DOHH2 (cell line): ENCODE data around the gene RPS14.
"Not testable (repeated sequence)": the region's sequence is repeated elsewhere in the genome, so short reads cannot be mapped to it uniquely, and the experiment has no call there.

Source experiments
- H3F3A ChIP-seq: fragments of 200-600 bp; sonication (generic), shearing (Covaris generic); 2 replicates; pipeline ENCODE4 v1.6.0; 2016; ENCODE audit warnings: antibody characterized with exemption, mild to moderate bottlenecking; ENCODE audit not compliant: control insufficient read depth, insufficient read depth
- H3K27ac ChIP-seq: fragments of 200-600 bp; sonication (generic); 2 replicates; pipeline ENCODE4 v1.5.1; 2014; ENCODE audit warnings: low read depth, mild to moderate bottlenecking, low read length, moderate library complexity
- H3K27me3 ChIP-seq: fragments of 200-600 bp; sonication (generic); 2 replicates; pipeline ENCODE4 v1.6.1; 2014; ENCODE audit warnings: mild to moderate bottlenecking, low read length, mixed read lengths; ENCODE audit not compliant: control insufficient read depth
- H3K36me3 ChIP-seq: fragments of 200-600 bp; sonication (generic); 2 replicates; pipeline ENCODE4 v1.6.1; 2014; ENCODE audit warnings: mild to moderate bottlenecking, low read length, moderate library complexity, mixed read lengths; ENCODE audit not compliant: control insufficient read depth
- H3K4me1 ChIP-seq: fragments of 200-600 bp; sonication (generic); 2 replicates; pipeline ENCODE4 v1.6.1; 2014; ENCODE audit warnings: mild to moderate bottlenecking, low read length, mixed read lengths; ENCODE audit not compliant: control insufficient read depth
- H3K4me2 ChIP-seq: fragments of 200-600 bp; sonication (generic); 2 replicates; pipeline ENCODE4 v1.6.0; 2014; ENCODE audit warnings: mild to moderate bottlenecking, low read length, moderate library complexity
- H3K4me3 ChIP-seq: fragments of 200-600 bp; sonication (generic); 2 replicates; pipeline ENCODE4 v1.5.1; 2014; ENCODE audit warnings: mild to moderate bottlenecking, low read length, mixed read lengths
- H3K79me2 ChIP-seq: fragments of 200-600 bp; sonication (generic); 2 replicates; pipeline ENCODE4 v1.6.1; 2014; ENCODE audit warnings: mild to moderate bottlenecking, low read length, mixed read lengths; ENCODE audit not compliant: control insufficient read depth
- H3K9me2 ChIP-seq: fragments of 200-600 bp; sonication (generic); replicated peaks from 2 replicates; pipeline ENCODE4 v1.6.1; 2014; ENCODE audit warnings: mild to moderate bottlenecking, low read length, mixed read lengths; ENCODE audit not compliant: control insufficient read depth
- H3K9me3 ChIP-seq: fragments of 200-600 bp; sonication (generic); 2 replicates; pipeline ENCODE4 v1.6.1; 2014; ENCODE audit warnings: antibody characterized with exemption, low read length, mixed read lengths; ENCODE audit not compliant: control insufficient read depth, insufficient read depth
- H4K20me1 ChIP-seq: fragments of 200-600 bp; sonication (generic); 2 replicates; pipeline ENCODE4 v1.6.0; 2014; ENCODE audit warnings: low read depth, mild to moderate bottlenecking, antibody characterized with exemption, low read length, moderate library complexity; ENCODE audit not compliant: control insufficient read depth, insufficient read depth
- CTCF ChIP-seq: fragments of 200-600 bp; sonication (generic); IDR thresholded peaks from one replicate; pipeline ENCODE4 v1.5.1; 2014; ENCODE audit warnings: antibody characterized with exemption, mild to moderate bottlenecking, low read depth, low read length; ENCODE audit not compliant: poor library complexity, severe bottlenecking
- EZH2phosphoT487 ChIP-seq: fragments of 200-600 bp; sonication (generic); IDR thresholded peaks from 2 replicates; pipeline ENCODE4 v1.6.1; 2017; ENCODE audit warnings: borderline replicate concordance, mild to moderate bottlenecking, antibody characterized with exemption, low read length, moderate library complexity, mixed read lengths

RPS14 gene

DNA sequence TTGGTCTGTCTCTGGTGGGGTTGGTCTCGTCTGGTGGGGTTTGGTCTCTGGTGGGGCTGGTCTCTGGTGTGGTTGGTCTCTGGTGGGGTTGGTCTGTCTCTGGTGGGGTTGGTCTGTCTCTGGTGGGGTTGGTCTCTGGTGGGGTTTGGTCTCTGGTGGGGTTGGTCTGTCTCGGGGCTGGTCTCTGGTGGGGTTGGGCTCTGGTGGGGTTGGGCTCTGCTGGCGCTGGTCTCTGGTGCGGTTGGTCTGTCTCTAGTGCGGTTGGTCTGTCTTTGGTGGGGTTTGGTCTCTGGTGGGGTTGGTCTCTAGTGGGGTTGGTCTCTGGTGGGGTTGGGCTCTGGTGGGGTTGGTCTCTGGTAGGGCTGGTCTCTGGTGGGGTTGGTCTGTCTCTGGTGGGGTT is 20.6 kb downstream of the RPS14 start:
- Histone ChIP-seq H3K9me3 (no peaks in the 10 kb centered on the region), H3K79me2 (no peaks in the 10 kb centered on the region), H3K36me3 (no peaks in the 10 kb centered on the region), H3K4me2 (no peak overlapping the region), H3K27ac (no peak overlapping the region), H4K20me1 (no peaks in the 10 kb centered on the region), H3K4me1 (peaks cover 28% of the 10 kb centered on the region), H3K27me3 (no peaks in the 10 kb centered on the region), H3F3A (no peaks in the 10 kb centered on the region), H3K9me2 (no peaks in the 10 kb centered on the region), H3K4me3 (no peak overlapping the region)
- TF ChIP-seq EZH2phosphoT487 (no peak), CTCF (no peak)

DNA sequence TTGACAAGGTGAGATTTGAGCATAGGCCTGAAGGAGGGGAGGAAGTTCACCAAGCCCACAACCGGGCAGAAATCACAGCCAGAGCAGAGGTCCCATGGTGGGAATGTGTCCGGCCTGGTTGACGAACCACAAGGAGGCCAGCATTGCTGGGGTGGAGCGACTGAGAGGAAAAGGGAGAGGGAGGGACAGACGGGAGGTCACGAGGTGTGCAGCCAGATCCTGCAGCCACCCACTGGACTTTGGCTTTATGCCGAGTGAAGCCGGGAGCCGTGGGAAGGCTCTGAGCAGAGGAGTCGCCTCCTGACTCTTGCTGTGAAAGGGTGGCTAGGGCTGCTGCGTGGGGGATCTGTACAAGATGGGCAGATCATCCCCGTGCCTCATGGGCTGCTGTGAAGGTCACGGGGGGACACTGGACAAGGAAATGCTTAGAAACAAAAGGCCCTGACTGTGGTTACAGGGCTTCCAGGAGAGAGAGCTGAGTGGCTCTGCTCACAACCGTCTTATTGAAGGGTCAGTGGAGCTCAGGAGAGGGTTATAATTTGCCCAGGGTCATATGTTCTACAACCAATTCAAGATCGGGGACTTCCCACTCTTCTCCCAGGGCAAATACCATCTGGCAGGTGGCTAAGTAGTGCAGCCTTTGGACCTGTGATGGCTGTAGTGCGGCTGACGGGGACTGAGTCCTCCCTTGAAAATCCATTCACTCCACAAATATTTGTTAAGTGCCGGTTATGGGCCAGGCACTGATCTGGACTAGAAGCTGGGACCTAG is 21.2 kb downstream of the RPS14 start:
- Histone ChIP-seq H3K27me3 (no peaks in the 10 kb centered on the region), H3K36me3 (no peaks in the 10 kb centered on the region), H3K4me3 (no peak overlapping the region), H3K4me2 (no peak overlapping the region), H4K20me1 (no peaks in the 10 kb centered on the region), H3K27ac (no peak overlapping the region), H3F3A (no peaks in the 10 kb centered on the region), H3K4me1 (peaks cover 22% of the 10 kb centered on the region), H3K9me2 (no peaks in the 10 kb centered on the region), H3K9me3 (no peaks in the 10 kb centered on the region), H3K79me2 (no peaks in the 10 kb centered on the region)
- TF ChIP-seq EZH2phosphoT487 (no peak), CTCF (no peak)

GRCh38 chr5:150426165-150426564 is 23.4 kb downstream of the RPS14 start:
- not testable (repeated sequence) for H3K36me3 ChIP-seq, H3K4me2 ChIP-seq, H3K9me3 ChIP-seq, H3K4me1 ChIP-seq, H3K9me2 ChIP-seq, H3K79me2 ChIP-seq, H3F3A ChIP-seq, H3K4me3 ChIP-seq, H3K27ac ChIP-seq, H4K20me1 ChIP-seq, H3K27me3 ChIP-seq

DNA sequence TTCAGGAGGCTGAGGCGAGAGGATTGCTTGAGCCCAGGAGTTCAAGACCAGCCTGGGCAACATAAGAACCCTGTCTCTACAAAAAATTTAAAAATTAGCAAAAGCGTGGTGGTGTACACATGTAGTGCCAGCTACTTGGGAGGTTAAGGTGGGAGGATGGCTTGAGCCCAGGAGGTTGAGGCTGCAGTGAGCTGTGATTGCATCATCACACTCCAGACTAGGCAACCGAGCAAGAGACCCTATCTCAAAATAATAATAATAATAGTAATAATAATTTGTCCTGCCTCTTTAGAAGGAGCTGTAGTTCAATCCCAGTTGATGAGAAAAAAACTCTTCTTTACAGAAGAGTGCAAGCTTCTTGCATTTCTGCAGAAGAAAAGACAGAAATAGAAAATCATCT is 26.8 kb downstream of the RPS14 start:
- Histone ChIP-seq H3K27ac (no peak overlapping the region), H3K36me3 (no peaks in the 10 kb centered on the region), H3K79me2 (no peaks in the 10 kb centered on the region), H4K20me1 (no peaks in the 10 kb centered on the region), H3K4me2 (no peak overlapping the region), H3F3A (no peaks in the 10 kb centered on the region), H3K9me3 (no peaks in the 10 kb centered on the region), H3K27me3 (no peaks in the 10 kb centered on the region), H3K4me3 (no peak overlapping the region), H3K4me1 (peaks cover 20% of the 10 kb centered on the region), H3K9me2 (no peaks in the 10 kb centered on the region)
- TF ChIP-seq EZH2phosphoT487 (no peak), CTCF (no peak)
